Loucy (cell line): ENCODE data around the gene GRB10.

ENCODE experiments used
- H2AFZ ChIP-seq: fragments of 200-600 bp; sonication (generic); 2 replicates; pipeline ENCODE4 v1.6.0; 2016; ENCODE audit warnings: antibody characterized with exemption, mild to moderate bottlenecking, low read length, moderate library complexity
- H3F3A ChIP-seq: fragments of 200-600 bp; 2 replicates; pipeline ENCODE4 v1.6.0; 2016; ENCODE audit warnings: antibody characterized with exemption, low read depth, mild to moderate bottlenecking
- H3K27me3 ChIP-seq: fragments of 200-600 bp; sonication (generic); 2 replicates; pipeline ENCODE4 v1.6.1; 2014; ENCODE audit warnings: low read length, mild to moderate bottlenecking; ENCODE audit not compliant: insufficient read depth, poor library complexity, severe bottlenecking
- H3K36me3 ChIP-seq: fragments of 200-600 bp; sonication (generic); 2 replicates; pipeline ENCODE4 v1.6.1; 2016; ENCODE audit warnings: low read length; ENCODE audit not compliant: insufficient read depth
- H3K4me1 ChIP-seq: fragments of 200-600 bp; sonication (generic); 2 replicates; pipeline ENCODE4 v1.5.1; 2014; ENCODE audit warnings: low read length, mild to moderate bottlenecking; ENCODE audit not compliant: insufficient read depth, poor library complexity, severe bottlenecking
- H3K4me2 ChIP-seq: fragments of 200-600 bp; sonication (generic); 2 replicates; pipeline ENCODE4 v1.6.0; 2014; ENCODE audit warnings: antibody characterized with exemption, low read length, low read depth, mild to moderate bottlenecking; ENCODE audit not compliant: poor library complexity, severe bottlenecking
- H3K4me3 ChIP-seq: fragments of 200-600 bp; sonication (generic); 2 replicates; pipeline ENCODE4 v1.5.1; 2014; ENCODE audit warnings: low read length, mild to moderate bottlenecking, mixed read lengths; ENCODE audit not compliant: poor library complexity, severe bottlenecking
- H3K79me2 ChIP-seq: fragments of 200-600 bp; sonication (generic); 2 replicates; pipeline ENCODE4 v1.6.1; 2014; ENCODE audit warnings: low read length; ENCODE audit not compliant: insufficient read depth
- H3K9ac ChIP-seq: fragments of 200-600 bp; sonication (generic); 2 replicates; pipeline ENCODE4 v1.6.0; 2014; ENCODE audit warnings: mild to moderate bottlenecking, low read depth, low read length, moderate library complexity; ENCODE audit not compliant: poor library complexity, severe bottlenecking
- H3K9me2 ChIP-seq: fragments of 200-600 bp; sonication (generic); replicated peaks from 2 replicates; pipeline ENCODE4 v1.6.1; 2016; ENCODE audit warnings: low read depth, low read length, mixed read lengths
- H3K9me3 ChIP-seq: fragments of 200-600 bp; sonication (generic); 2 replicates; pipeline ENCODE4 v1.6.1; 2014; ENCODE audit warnings: mild to moderate bottlenecking, antibody characterized with exemption, low read length, low read depth; ENCODE audit not compliant: insufficient read depth
- H4K20me1 ChIP-seq: fragments of 200-600 bp; sonication (generic); 2 replicates; pipeline ENCODE4 v1.6.0; 2014; ENCODE audit warnings: antibody characterized with exemption, low read length, mild to moderate bottlenecking; ENCODE audit not compliant: insufficient read depth, poor library complexity, severe bottlenecking
- CTCF ChIP-seq: fragments of 200-600 bp; sonication (generic); conservative IDR thresholded peaks from 2 replicates; pipeline ENCODE4 v1.5.1; 2014; ENCODE audit warnings: mild to moderate bottlenecking, antibody characterized with exemption, low read length
- EZH2phosphoT487 ChIP-seq: fragments of 200-600 bp; IDR thresholded peaks from 2 replicates; pipeline ENCODE4 v1.6.1; 2018; ENCODE audit warnings: antibody characterized with exemption, mild to moderate bottlenecking, moderate library complexity, borderline replicate concordance

Gene GRB10

DNA sequence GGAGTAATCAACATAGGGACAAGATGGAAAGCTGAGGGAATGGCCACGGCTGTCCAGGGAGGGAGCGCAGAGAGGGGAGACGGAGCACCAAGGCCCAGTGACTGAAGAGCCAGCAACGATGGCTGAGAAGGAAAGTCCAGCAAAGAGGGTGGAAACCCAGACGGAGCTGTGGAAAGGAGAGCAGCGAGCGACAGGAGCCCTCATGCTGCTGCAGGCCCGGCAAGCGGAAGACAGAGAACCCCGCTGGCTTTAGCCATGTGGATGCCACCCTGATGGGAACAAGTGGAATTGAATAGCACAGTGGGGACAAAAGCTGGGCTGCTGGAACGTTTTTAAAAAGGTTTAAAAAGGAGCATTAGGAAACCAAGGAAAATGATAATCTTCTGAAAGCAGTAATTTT lies 134.6 kb downstream of the GRB10 start:
- H3F3A ChIP-seq, result no peaks in the 10 kb centered on the region
- H3K4me2 ChIP-seq, result no peak overlapping the region
- H3K9ac ChIP-seq, result no peak overlapping the region
- no peaks in the 10 kb centered on the region for H3K9me3 ChIP-seq
- H3K79me2 ChIP-seq, result no peaks in the 10 kb centered on the region
- no peaks in the 10 kb centered on the region for H3K9me2 ChIP-seq
- no peaks in the 10 kb centered on the region for H4K20me1 ChIP-seq
- H3K27me3 ChIP-seq, result no peaks in the 10 kb centered on the region
- TF ChIP-seq CTCF (no peak), EZH2phosphoT487 (no peak)
- H3K4me3 ChIP-seq, result no peak overlapping the region
- H3K36me3 ChIP-seq, result no peaks in the 10 kb centered on the region
- no peak overlapping the region for H2AFZ ChIP-seq
- H3K4me1 ChIP-seq, result no peaks in the 10 kb centered on the region

DNA sequence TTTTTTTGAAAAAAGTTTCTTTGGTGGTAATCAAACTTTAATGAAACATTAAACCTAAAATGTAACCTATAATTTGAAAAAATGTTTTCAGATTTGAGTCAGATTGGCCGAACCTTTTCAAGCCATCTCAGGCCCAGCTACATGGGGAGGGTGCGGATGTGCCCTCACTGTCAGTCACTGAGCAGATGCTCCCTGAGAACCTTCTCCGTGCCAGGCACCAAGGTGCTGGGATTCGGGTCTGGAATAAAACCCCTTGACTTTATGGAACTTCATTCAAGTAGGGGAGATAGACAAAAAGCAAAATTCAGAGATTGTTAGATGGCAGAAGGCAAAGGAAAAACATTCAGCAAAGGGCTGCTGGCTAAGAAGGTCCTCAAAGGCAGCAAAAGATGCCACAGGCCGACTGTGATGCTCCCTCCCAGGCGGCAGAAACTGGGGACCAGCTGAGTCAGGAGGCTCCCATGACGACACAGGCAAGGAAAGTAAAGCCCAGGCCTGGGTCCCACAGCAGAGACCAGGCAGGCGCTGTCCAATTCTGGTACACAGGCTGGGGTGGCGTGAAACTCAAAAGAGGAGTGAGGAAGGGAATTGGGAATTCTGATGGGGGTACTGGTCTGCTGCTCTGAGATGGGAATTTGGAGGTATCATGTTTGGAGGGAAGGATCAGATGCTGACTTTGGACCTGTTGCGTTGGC lies 135.3 kb downstream of the GRB10 start:
- H3K4me1 ChIP-seq, result no peaks in the 10 kb centered on the region
- no peak overlapping the region for H3K4me2 ChIP-seq
- no peak overlapping the region for H2AFZ ChIP-seq
- no peaks in the 10 kb centered on the region for H4K20me1 ChIP-seq
- TF ChIP-seq CTCF, result no peak
- no peak for TF ChIP-seq EZH2phosphoT487
- H3K9me2 ChIP-seq, result no peaks in the 10 kb centered on the region
- no peaks in the 10 kb centered on the region for H3K27me3 ChIP-seq
- no peaks in the 10 kb centered on the region for H3K9me3 ChIP-seq
- no peaks in the 10 kb centered on the region for H3F3A ChIP-seq
- no peaks in the 10 kb centered on the region for H3K79me2 ChIP-seq
- H3K9ac ChIP-seq, result no peak overlapping the region
- H3K4me3 ChIP-seq, result no peak overlapping the region
- H3K36me3 ChIP-seq, result no peaks in the 10 kb centered on the region

- H3K4me3 ChIP-seq, result no peak overlapping the region
- no peaks in the 10 kb centered on the region for H3K27me3 ChIP-seq
- TF ChIP-seq CTCF (no peak), EZH2phosphoT487 (no peak)
- H3K4me1 ChIP-seq, result no peaks in the 10 kb centered on the region
- H3K9ac ChIP-seq, result no peak overlapping the region
- no peaks in the 10 kb centered on the region for H3K79me2 ChIP-seq
- H3K9me3 ChIP-seq, result no peaks in the 10 kb centered on the region
- no peaks in the 10 kb centered on the region for H3K36me3 ChIP-seq
- no peak overlapping the region for H2AFZ ChIP-seq
- no peaks in the 10 kb centered on the region for H3F3A ChIP-seq
- no peaks in the 10 kb centered on the region for H4K20me1 ChIP-seq
- no peaks in the 10 kb centered on the region for H3K9me2 ChIP-seq
- H3K4me2 ChIP-seq, result no peak overlapping the region
Measured at GRCh38 chr7:50646069-50646468, 136.6 kb downstream of the GRB10 start.
